Psoas muscle (tissue), 8 donors: ENCODE data around the gene STMN3. TPM values are rescaled to one million over a fixed set of nuclear protein-coding genes. Genes with fewer than 3 reads are reported as not detected.
"Not testable (repeated sequence)": the region's sequence is repeated elsewhere in the genome, so short reads cannot be mapped to it uniquely, and the experiment has no call there.

Source experiments
- ATAC-seq, 4 donors: fragments of 200-7000 bp; cut with Tn5 transposase; one replicate each; pipeline ENCODE4 v1.9.1; 2020; ENCODE audit warnings: moderate library complexity in 3 of 4, mild to moderate bottlenecking in 2 of 4
- DNase-seq, 2 donors: peaks; one replicate each; pipeline ENCODE4 v3.0.0-alpha.2; 2020
- H3K27ac ChIP-seq: fragments of 200-600 bp; one replicate; pipeline ENCODE4 v1.8.0; 2022
- H3K27me3 ChIP-seq, 3 donors: fragments of 200-600 bp in 1 of 3; one replicate each; pipeline versions ENCODE4 v1.6.1 to v1.8.0; 2013 to 2022; ENCODE audit warnings: low read length in 2 of 3, mild to moderate bottlenecking in 2 of 3, moderate library complexity in 1 of 3; ENCODE audit not compliant: insufficient read depth in 3 of 3
- H3K36me3 ChIP-seq, 2 donors: fragments of 200-600 bp in 1 of 2; one replicate each; pipeline versions ENCODE4 v1.6.1 to v1.8.0; 2013 to 2022; ENCODE audit warnings: low read depth in 1 of 2, mild to moderate bottlenecking in 1 of 2, moderate library complexity in 1 of 2; ENCODE audit not compliant: insufficient read depth in 1 of 2
- H3K4me1 ChIP-seq: fragments of 200-600 bp; one replicate; pipeline ENCODE4 v1.8.0; 2022
- H3K4me3 ChIP-seq: fragments of 200-600 bp; one replicate; pipeline ENCODE4 v1.8.0; 2022; ENCODE audit warnings: mild to moderate bottlenecking
- H3K9me3 ChIP-seq: fragments of 200-600 bp; one replicate; pipeline ENCODE4 v1.8.0; 2022
- WGBS, 3 donors: extraction: QIAGEN DNeasy Blood & Tissue Kit; methylation state at CpG; one replicate each; pipeline versions ENCODE4 v1.1.6 to v1.1.7; 2013; 5-methylcytosine and 5-hydroxymethylcytosine counted together
- intact Hi-C, 2 donors: fragments of 100-400 bp; cut with DNase I; formaldehyde crosslinking; loops; one replicate each; pipeline versions ENCODE4 v1.11.0 to v1.14.2; 2022
- polyA plus RNA-seq, 3 donors: library from polyadenylated mRNA; stranded (reverse); fragments of 200-250 nt; gene quantifications; one replicate each; pipeline ENCODE4 v1.2.3, GENCODE V29; 2013
- total RNA-seq, 4 donors: library from RNA; stranded (reverse); fragmentation: NEBNext Ultra II Directional in 2 of 4; extraction: Animal tissue kit (Norgen Biotek cat#: 25700) in 2 of 4; gene quantifications; one replicate each; pipeline versions ENCODE4 v1.2.1 to v1.2.4, GENCODE V29; 2021 to 2023
- TF ChIP-seq, protein P1 (sequence below): fragments of 200-600 bp; IDR thresholded peaks from one replicate; pipeline ENCODE4 v1.8.0; 2022; ENCODE audit warnings: antibody characterized with exemption
- donor health status: healthy with polysubstance abuse.
- donor health status: DM: no; HTN: no; CAD: no; lungs with moderate emphysema.
- donor health status: Bipolar disorder and iron deficiency.
- donor health status: healthy.
- donor health status: DM: yes; HTN: yes; CAD: no.
- donor health status: DM: no; HTN: no; CAD: no.
- donor health status: DM: no; HTN: no; CAD: no.
- donor health status: DM: yes; HTN: yes; CAD: no.

STMN3 gene
- total and polyA plus RNA-seq, 7 donors = 1.0 to 3.1 (median 2.4) TPM

DNA sequence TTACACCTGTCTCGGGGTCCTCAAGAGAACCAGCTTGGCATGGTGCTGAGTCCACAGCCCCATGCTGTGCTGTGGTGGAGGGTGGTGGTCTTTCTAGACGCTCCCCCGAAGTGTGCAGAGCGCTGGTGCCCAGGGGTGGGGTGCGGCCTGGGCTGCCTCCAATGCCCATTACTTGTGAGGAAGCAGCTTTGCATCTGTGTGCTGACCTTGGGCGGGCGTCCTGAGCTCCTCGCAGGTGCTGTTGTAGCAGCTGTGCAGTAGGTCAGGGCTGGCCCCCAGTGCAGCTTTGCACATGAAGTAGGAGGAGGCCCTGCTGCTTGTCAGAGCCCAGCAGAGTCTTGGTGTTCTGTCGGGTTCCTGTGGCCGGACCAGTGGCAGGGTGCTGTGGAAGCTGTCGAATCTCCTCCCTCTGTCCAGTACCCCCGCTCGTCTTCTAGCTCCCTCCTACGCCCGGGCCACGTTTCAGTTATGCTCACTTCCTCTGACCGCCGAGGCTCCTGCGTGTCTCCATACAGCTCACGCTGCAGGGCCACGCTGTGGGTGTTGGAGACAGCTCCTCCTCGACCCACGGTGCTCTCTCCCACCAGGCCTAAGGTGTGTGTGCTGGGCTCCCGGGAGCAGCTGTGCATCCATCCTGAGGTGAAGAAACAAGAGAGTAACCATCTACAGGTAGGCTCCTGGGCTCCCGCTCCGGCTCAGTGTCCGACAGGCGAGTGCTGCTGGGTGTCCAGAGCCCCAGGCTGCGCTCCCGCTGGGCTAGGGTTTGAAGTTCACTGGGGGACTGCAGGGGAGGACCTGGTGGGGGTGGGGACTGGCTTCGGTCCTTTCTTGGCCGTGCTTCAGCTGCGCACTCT, 9.0 kb upstream of the STMN3 start:
- peaks cover 9 to 55% of the 10 kb centered on the region in 2 donors for H3K36me3 ChIP-seq
- peak in 1 of 2 donors; percentile 42 for DNase-seq
- TF ChIP-seq, protein P1, sequence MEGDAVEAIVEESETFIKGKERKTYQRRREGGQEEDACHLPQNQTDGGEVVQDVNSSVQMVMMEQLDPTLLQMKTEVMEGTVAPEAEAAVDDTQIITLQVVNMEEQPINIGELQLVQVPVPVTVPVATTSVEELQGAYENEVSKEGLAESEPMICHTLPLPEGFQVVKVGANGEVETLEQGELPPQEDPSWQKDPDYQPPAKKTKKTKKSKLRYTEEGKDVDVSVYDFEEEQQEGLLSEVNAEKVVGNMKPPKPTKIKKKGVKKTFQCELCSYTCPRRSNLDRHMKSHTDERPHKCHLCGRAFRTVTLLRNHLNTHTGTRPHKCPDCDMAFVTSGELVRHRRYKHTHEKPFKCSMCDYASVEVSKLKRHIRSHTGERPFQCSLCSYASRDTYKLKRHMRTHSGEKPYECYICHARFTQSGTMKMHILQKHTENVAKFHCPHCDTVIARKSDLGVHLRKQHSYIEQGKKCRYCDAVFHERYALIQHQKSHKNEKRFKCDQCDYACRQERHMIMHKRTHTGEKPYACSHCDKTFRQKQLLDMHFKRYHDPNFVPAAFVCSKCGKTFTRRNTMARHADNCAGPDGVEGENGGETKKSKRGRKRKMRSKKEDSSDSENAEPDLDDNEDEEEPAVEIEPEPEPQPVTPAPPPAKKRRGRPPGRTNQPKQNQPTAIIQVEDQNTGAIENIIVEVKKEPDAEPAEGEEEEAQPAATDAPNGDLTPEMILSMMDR = no peak

DNA sequence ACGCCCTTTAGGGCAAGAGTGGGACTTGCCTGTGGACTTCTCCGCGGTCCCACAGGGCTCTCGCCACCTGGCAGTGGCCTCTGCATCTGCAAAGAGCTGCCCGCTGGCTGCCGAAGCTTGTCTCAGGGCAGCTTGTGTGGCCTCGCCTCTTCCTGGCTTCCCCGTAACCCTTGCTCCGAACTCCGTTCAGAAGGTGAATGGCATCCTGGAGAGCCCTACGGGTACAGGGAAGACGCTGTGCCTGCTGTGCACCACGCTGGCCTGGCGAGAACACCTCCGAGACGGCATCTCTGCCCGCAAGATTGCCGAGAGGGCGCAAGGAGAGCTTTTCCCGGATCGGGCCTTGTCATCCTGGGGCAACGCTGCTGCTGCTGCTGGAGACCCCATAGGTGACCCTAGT, 7.9 kb upstream of the STMN3 start:
- Histone ChIP-seq H3K27ac (no peak overlapping the region), H3K36me3 (peaks cover 8 to 45% of the 10 kb centered on the region in 2 donors), H3K9me3 (no peaks in the 10 kb centered on the region), H3K27me3 (no peaks in the 10 kb centered on the region), H3K4me3 (no peak overlapping the region), H3K4me1 (peaks cover 11% of the 10 kb centered on the region)
- intact Hi-C loops = loop anchor here in 1 of 2 donors (5.0 kb wide), 1 partner anchor 41 kb away; no protein-coding TSS in a partner anchor
- ATAC-seq = no peak
- 92 to 95% (median 95%) methylated on average over 22 of the region's 22 CpGs for WGBS, 3 donors
- TF ChIP-seq, protein P1 = no peak
- DNase-seq = peak in 1 of 2 donors; percentile 42

More for the DNA sequence above, 9.0 kb upstream of the STMN3 start:
- no peak for ATAC-seq
- H3K27me3 ChIP-seq = no peaks in the 10 kb centered on the region
- intact Hi-C loops = loop anchor here in 1 of 2 donors (5.0 kb wide), 1 partner anchor 40 kb away; no protein-coding TSS in a partner anchor
- no peak overlapping the region for H3K4me3 ChIP-seq
- no peak overlapping the region for H3K27ac ChIP-seq
- WGBS, 3 donors = 90 to 94% (median 93%) methylated on average over 30 to 33 of the region's 33 CpGs
- no peaks in the 10 kb centered on the region for H3K9me3 ChIP-seq
- peaks cover 9% of the 10 kb centered on the region for H3K4me1 ChIP-seq

DNA sequence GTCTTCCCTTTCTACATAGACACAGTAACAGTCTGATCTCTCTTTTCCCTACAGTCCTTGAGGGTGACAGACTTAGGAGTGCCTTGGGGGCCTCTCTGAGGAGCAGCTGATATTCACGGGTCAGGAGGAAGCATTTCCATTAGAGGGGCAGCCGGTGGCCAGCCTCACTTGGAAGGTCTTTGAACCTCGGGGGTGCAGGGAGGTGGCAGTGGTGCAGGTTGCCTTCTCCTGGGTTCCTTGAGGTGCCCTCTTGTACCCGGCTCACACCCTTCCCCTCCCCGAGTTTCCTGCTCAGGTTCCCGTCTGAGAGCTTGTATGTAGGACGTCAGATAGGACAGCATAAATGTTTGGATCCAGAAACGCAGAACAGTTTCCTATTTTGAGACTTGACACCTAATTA, 7.4 kb upstream of the STMN3 start:
- H3K27ac ChIP-seq = no peak overlapping the region
- DNase-seq (no peak), ATAC-seq (no peak)
- no peaks in the 10 kb centered on the region for H3K27me3 ChIP-seq
- peaks cover 8 to 40% of the 10 kb centered on the region in 2 donors for H3K36me3 ChIP-seq
- no peaks in the 10 kb centered on the region for H3K9me3 ChIP-seq
- no peak overlapping the region for H3K4me3 ChIP-seq
- peaks cover 11% of the 10 kb centered on the region for H3K4me1 ChIP-seq
- WGBS, 3 donors = 83 to 91% (median 83%) methylated on average over 8 of the region's 8 CpGs
- intact Hi-C loops = loop anchor here in 1 of 2 donors (5.0 kb wide), 1 partner anchor 42 kb away; no protein-coding TSS in a partner anchor
- TF ChIP-seq, protein P1 = no peak

DNA sequence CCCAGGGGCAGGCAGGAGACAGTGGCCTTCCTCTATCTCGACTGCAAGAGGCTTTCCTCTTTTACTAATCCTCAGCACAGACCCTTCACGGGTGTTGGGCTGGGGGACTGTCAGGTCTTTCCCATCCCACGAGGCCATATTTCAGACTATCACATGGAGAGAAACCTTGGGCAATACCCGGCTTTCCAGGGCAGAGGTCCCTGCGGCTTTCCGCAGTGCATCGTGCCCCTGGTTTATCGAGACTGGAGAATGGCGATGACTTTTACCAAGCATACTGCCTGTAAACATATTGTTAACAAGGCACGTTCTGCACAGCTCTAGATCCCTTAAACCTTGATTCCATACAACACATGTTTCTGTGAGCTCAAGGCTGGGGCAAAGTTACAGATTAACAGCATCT, 7.0 kb upstream of the STMN3 start:
- not testable (repeated sequence) for ATAC-seq, H3K9me3 ChIP-seq, H3K27ac ChIP-seq, DNase-seq, H3K27me3 ChIP-seq, H3K4me3 ChIP-seq
- Histone ChIP-seq H3K4me1 (peaks cover 11% of the 10 kb centered on the region), H3K36me3 (peaks cover 8 to 39% of the 10 kb centered on the region in 2 donors)
- intact Hi-C loops = loop anchor here in 1 of 2 donors (5.0 kb wide), 1 partner anchor 42 kb away; no protein-coding TSS in a partner anchor
- 80 to 91% (median 85%) methylated on average over 10 of the region's 10 CpGs for WGBS, 3 donors

DNA sequence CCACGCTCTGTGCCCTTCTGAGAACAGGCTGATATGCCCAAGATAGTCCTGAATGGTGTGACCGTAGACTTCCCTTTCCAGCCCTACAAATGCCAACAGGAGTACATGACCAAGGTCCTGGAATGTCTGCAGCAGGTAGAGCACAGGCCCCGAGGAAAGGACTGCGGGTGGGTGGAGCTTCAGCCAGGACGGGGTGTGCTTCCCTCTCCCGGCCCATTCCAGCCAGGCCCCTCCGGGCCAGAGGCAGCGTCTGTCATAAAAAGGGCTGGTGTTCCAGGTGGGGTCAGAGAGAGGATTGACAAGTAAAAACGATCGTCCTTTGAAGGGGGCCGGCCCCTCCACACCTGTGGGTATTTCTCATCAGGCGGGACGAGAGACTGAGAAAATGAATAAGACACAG, 6.1 kb upstream of the STMN3 start:
- no peak for ATAC-seq
- Histone ChIP-seq H3K4me1 (peaks cover 11% of the 10 kb centered on the region), H3K4me3 (peak overlapping the region; percentile 81), H3K27me3 (no peaks in the 10 kb centered on the region), H3K9me3 (no peaks in the 10 kb centered on the region), H3K36me3 (peaks cover 8 to 32% of the 10 kb centered on the region in 2 donors), H3K27ac (peak overlapping the region; percentile 93)
- intact Hi-C loops = loop anchor here in 1 of 2 donors (2.0 kb wide), 1 partner anchor 49 kb away; the partner anchor contains the start of gene ZGPAT
- WGBS, 3 donors = 59 to 69% (median 66%) methylated on average over 12 to 13 of the region's 13 CpGs
- TF ChIP-seq, protein P1 = no peak
- no peak for DNase-seq
